GM12878 (cell line): ENCODE results near the gene ARPC1B. TPM values are rescaled to one million over a fixed set of nuclear protein-coding genes. Genes with fewer than 3 reads are reported as not detected.

Experiments
- ATAC-seq: fragments of 200-7000 bp; cut with Tn5 transposase; 3 replicates; pipeline ENCODE4 v1.9.1; 2020; ENCODE audit warnings: mild to moderate bottlenecking, moderate library complexity
- BruUV-seq: library from RNA; stranded (reverse); fragments of 400-500 nt; replicated peaks from 2 replicates; lab custom pipeline; 2021; lab: Mats Ljungman, UMichigan
- CTCF ChIA-PET: fragments of 300-600 bp; sonication (Branson Sonifier 250); formaldehyde crosslinking; extraction: SDS; loops from one replicate; lab custom pipeline; 2021; ENCODE audit warnings: inconsistent platforms; lab: Yijun Ruan, JAX
- POLR2A ChIA-PET: fragments of 350-600 bp; formaldehyde crosslinking; extraction: SDS; loops from one replicate; lab custom pipeline; 2021; ENCODE audit warnings: inconsistent platforms; lab: Charles Lee
- RAD21 ChIA-PET: fragments of 300-600 bp; sonication (Branson Sonifier 250); formaldehyde crosslinking; loops from one replicate; lab custom pipeline; 2023; ENCODE audit warnings: antibody characterized with exemption; ENCODE audit not compliant: unreplicated experiment; lab: Charles Lee
- SMC1A ChIA-PET: fragments of 300-600 bp; sonication (Branson Sonifier 250); formaldehyde crosslinking; loops from one replicate; lab custom pipeline; 2023; ENCODE audit not compliant: unreplicated experiment, uncharacterized antibody; lab: Charles Lee
- DNase-seq: peaks from one replicate; pipeline ENCODE4 v3.0.0-alpha.2; 2011; ENCODE audit warnings: low read depth, low spot score
- FAIRE-seq: peaks from 3 replicates; lab custom pipeline; 2011; peaks lifted over from hg19 to GRCh38; lab: Jason Lieb, UNC
- H2AFZ ChIP-seq: 2 replicates; pipeline ENCODE4 v1.6.0; 2011; ENCODE audit warnings: low read depth, low read length, control low read depth; ENCODE audit not compliant: control insufficient read depth
- H3K27ac ChIP-seq: 2 replicates; pipeline ENCODE4 v1.5.1; 2011; ENCODE audit warnings: control low read depth; ENCODE audit not compliant: control insufficient read depth, insufficient read depth
- H3K27me3 ChIP-seq, 2 experiments: replicated peaks in 1 of 2; 2 replicates each; pipeline versions ENCODE4 v1.6.0 to v1.6.1; 2011; ENCODE audit warnings: low read length in 1 of 2; ENCODE audit not compliant: control insufficient read depth in 2 of 2, insufficient read depth in 2 of 2
- H3K36me3 ChIP-seq, 2 experiments: 2 replicates each; pipeline ENCODE4 v1.5.1; 2011; ENCODE audit warnings: low read length in 1 of 2; ENCODE audit not compliant: control insufficient read depth in 2 of 2, insufficient read depth in 2 of 2
- H3K4me1 ChIP-seq: 2 replicates; pipeline ENCODE4 v1.6.1; 2011; ENCODE audit warnings: mild to moderate bottlenecking, low read length, moderate library complexity, mixed read lengths; ENCODE audit not compliant: control insufficient read depth, insufficient read depth
- H3K4me2 ChIP-seq: 2 replicates; pipeline ENCODE4 v1.6.0; 2011; ENCODE audit warnings: control low read depth; ENCODE audit not compliant: control insufficient read depth, insufficient read depth
- H3K4me3 ChIP-seq: fragments of 200-600 bp; sonication (generic); 2 replicates; pipeline ENCODE4 v1.5.1; 2016
- H3K79me2 ChIP-seq: 2 replicates; pipeline ENCODE4 v1.6.0; 2011; ENCODE audit warnings: low read length; ENCODE audit not compliant: control insufficient read depth, insufficient read depth
- H3K9ac ChIP-seq: 2 replicates; pipeline ENCODE4 v1.8.0; 2011; ENCODE audit warnings: low read length, control low read depth, mixed read lengths; ENCODE audit not compliant: control insufficient read depth, insufficient read depth
- H3K9me3 ChIP-seq: replicated peaks from 3 replicates; pipeline ENCODE4 v1.5.1; 2011; ENCODE audit warnings: mild to moderate bottlenecking, low read length; ENCODE audit not compliant: control insufficient read depth, insufficient read depth
- H4K20me1 ChIP-seq: 2 replicates; pipeline ENCODE4 v1.6.0; 2011; ENCODE audit not compliant: control insufficient read depth, insufficient read depth
- RAD21 ChIP-seq: IDR thresholded peaks from 2 replicates; pipeline ENCODE4 v1.6.1; 2011; ENCODE audit warnings: mild to moderate bottlenecking, low read depth, low read length, moderate library complexity; ENCODE audit not compliant: insufficient read depth
- SIN3A ChIP-seq: IDR thresholded peaks from 2 replicates; pipeline ENCODE4 v1.6.1; 2012; ENCODE audit warnings: low read depth, low read length, improper control_type of control experiment
- SMC3 ChIP-seq: IDR thresholded peaks from 2 replicates; pipeline ENCODE4 v1.6.1; 2011; ENCODE audit warnings: low read length, improper control_type of control experiment, borderline replicate concordance
- WGBS: methylation state at CpG from one replicate; pipeline ENCODE4 v1.1.6; 2016; ENCODE audit warnings: low lambda C conversion rate; ENCODE audit not compliant: insufficient replicate concordance, insufficient coverage; ENCODE audit errors: missing lambda C conversion rate; 5-methylcytosine and 5-hydroxymethylcytosine counted together
- in situ Hi-C: fragments of 300-500 bp; cut with MboI; formaldehyde crosslinking; loops from 9 replicates; pipeline ENCODE4 v1.14.3; 2018; ENCODE audit warnings: mixed read lengths
- intact Hi-C: fragments of 100-400 bp; cut with micrococcal nuclease; formaldehyde crosslinking; loops from one replicate; pipeline ENCODE4 v1.14.2; 2022; ENCODE audit not compliant: unreplicated experiment
- polyA plus RNA-seq, 11 experiments: library from polyadenylated mRNA; depleted of rRNA in 4 of 11; unstranded in 6 of 11; stranded (reverse) in 5 of 11; fragments of >200 nt; fragmentation: Nextera tagmentation in 4 of 11; fragmentation: Illumina TruSeq in 1 of 11; extraction: Ambion mirVana in 4 of 11; extraction: Trizol in 1 of 11; gene quantifications; 1 replicate in 1 of 11; 2 replicates in 10 of 11; pipeline versions ENCODE4 v1.2.1 to v1.2.3, GENCODE V29; 2011 to 2016; ENCODE audit warnings: inconsistent platforms in 2 of 11, missing spikeins in 2 of 11, low read depth in 1 of 11
- total RNA-seq, 4 experiments: library from RNA; depleted of rRNA in 3 of 4; stranded (reverse); fragments of >200 nt in 3 of 4; fragmentation: Illumina TruSeq in 1 of 4; extraction: Trizol in 1 of 4; gene quantifications; 2 replicates each; pipeline versions ENCODE4 v1.2.1 to v1.2.3, GENCODE V29; 2013 to 2021
- TF ChIP-seq, protein P1 (sequence below), 3 experiments: IDR thresholded peaks in 2 of 3; conservative IDR thresholded peaks in 1 of 3; 2 replicates each; pipeline ENCODE4 v1.5.1; 2011; ENCODE audit warnings: low read depth in 3 of 3, low read length in 3 of 3, mild to moderate bottlenecking in 3 of 3, control low read depth in 2 of 3, moderate library complexity in 2 of 3, inconsistent platforms in 1 of 3, mixed read lengths in 1 of 3; ENCODE audit not compliant: control insufficient read depth in 2 of 3, insufficient read depth in 1 of 3; ENCODE audit errors: extremely low read depth in 1 of 3

Gene ARPC1B
- total and polyA plus RNA-seq, 10 of the 15 experiments (the other 5 are each of a cell fraction or from before 2014, with no cell fraction given) = 14.1 to 762 (median 387) TPM

DNA sequence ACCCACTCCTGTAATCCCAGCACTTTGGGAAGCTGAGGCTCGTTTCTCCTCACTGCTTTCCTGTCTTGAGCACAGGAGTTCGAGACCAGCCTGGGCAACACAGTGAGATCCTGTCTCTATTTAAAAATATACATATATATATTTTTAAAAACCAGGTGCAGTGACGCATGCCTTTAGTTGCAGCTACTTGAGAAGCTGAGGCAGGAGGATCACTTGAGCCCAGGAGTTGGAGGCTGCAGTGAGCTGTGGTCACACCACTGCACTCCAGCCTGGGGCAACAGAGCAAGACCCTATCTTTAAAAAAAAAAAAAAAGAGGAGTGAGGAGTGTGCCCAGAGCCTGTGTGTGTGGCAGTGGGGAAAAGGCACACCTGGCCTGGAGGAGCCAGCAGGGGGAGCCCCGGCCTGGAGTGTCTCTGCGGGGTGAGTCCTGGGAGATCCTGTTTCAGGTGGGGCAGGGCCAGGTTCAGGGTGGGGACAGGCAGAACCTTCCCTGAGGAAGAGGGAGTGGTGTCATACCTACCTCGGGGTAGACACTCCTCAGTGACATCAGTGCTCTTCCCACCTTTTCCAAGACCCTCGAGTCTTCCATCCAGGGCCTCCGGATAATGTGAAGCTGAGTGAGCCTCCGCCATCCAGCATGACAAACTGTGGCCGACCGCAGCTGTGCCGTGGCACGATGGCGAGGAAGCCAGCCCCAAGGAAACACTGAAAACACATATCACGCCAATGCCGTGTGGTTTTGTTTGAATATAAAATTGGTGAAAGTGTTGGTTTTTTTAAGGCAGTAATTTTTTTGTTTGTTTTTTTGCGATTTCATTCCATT is 9.0 kb upstream of the ARPC1B start:
- Histone ChIP-seq H4K20me1 (no peaks in the 10 kb centered on the region), H3K9me3 (no peaks in the 10 kb centered on the region), H2AFZ (no peak overlapping the region), H3K36me3 (peaks cover 12 to 32% of the 10 kb centered on the region in 2 experiments; a peak in 3 of 4 replicates), H3K9ac (no peak overlapping the region), H3K27me3 (no peaks in the 10 kb centered on the region), H3K4me1 (no peaks in the 10 kb centered on the region), H3K27ac (no peak overlapping the region), H3K4me3 (no peak overlapping the region), H3K79me2 (no peaks in the 10 kb centered on the region), H3K4me2 (no peak overlapping the region)
- ATAC-seq (peak; percentile 96), DNase-seq (no peak), FAIRE-seq (no peak)
- ChIA-PET RAD21 (interaction anchor here (0.6 to 2.2 kb wide), 4 partner anchors 21 to 50 kb away, joined by 3 to 7 read pairs (median 4); partner anchors contain the start of genes BUD31 and PDAP1), CTCF (interaction anchor here (0.6 to 4.0 kb wide), 13 partner anchors 13 to 764 kb away, joined by 3 to 31 read pairs (median 3); partner anchors contain the start of genes BUD31 and PDAP1), SMC1A (interaction anchor here (0.7 to 1.8 kb wide), 3 partner anchors 21 to 43 kb away, joined by 3 to 4 read pairs (median 4); partner anchors contain the start of gene BUD31), POLR2A (interaction anchor here (0.6 kb wide), 1 partner anchor 557 kb away, joined by 4 read pairs; no protein-coding TSS in a partner anchor)
- intact Hi-C loops = loop anchor here (1.0 kb wide), 1 partner anchor 22 kb away; no protein-coding TSS in a partner anchor
- no TSS peak for BruUV-seq
- in situ Hi-C loops = no loop called here
- TF ChIP-seq SIN3A (no peak), RAD21 (peak; percentile 61), SMC3 (peak; percentile 66)
- TF ChIP-seq, protein P1, sequence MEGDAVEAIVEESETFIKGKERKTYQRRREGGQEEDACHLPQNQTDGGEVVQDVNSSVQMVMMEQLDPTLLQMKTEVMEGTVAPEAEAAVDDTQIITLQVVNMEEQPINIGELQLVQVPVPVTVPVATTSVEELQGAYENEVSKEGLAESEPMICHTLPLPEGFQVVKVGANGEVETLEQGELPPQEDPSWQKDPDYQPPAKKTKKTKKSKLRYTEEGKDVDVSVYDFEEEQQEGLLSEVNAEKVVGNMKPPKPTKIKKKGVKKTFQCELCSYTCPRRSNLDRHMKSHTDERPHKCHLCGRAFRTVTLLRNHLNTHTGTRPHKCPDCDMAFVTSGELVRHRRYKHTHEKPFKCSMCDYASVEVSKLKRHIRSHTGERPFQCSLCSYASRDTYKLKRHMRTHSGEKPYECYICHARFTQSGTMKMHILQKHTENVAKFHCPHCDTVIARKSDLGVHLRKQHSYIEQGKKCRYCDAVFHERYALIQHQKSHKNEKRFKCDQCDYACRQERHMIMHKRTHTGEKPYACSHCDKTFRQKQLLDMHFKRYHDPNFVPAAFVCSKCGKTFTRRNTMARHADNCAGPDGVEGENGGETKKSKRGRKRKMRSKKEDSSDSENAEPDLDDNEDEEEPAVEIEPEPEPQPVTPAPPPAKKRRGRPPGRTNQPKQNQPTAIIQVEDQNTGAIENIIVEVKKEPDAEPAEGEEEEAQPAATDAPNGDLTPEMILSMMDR (IDR thresholded peaks at IDR 0.05 in 2 of 3, conservative IDR thresholded peaks at IDR 0.05 in 1 of 3; ENCODE audit: control insufficient read depth in 2 of 3, extremely low read depth in 1 of 3, insufficient read depth in 1 of 3, low read depth in 3 of 3, low read length in 3 of 3) = peak; percentile 52 to 71 (median 69)
- 89% methylated on average over 17 of the region's 17 CpGs for WGBS
